ENCODE results near the gene SCARB1.

GRCh38 chr12:124769163-124769530, 94.5 kb downstream of the SCARB1 start:
- TF ChIP-seq CTCF (IDR thresholded peaks at IDR 0.05): no peak
- TF ChIP-seq POLR2A (IDR thresholded peaks at IDR 0.05): no peak

All from lower leg skin (tissue), 3 donors.